ENCODE data around the gene SETD5.

Gene SETD5

GRCh38 chr3:9525078-9525477 is 127.7 kb downstream of the SETD5 start:
- ChIA-PET POLR2A (ENCODE audit: low non-redundant PET) (no interaction called here), CTCF (no interaction called here)
- TF ChIP-seq, protein P1, sequence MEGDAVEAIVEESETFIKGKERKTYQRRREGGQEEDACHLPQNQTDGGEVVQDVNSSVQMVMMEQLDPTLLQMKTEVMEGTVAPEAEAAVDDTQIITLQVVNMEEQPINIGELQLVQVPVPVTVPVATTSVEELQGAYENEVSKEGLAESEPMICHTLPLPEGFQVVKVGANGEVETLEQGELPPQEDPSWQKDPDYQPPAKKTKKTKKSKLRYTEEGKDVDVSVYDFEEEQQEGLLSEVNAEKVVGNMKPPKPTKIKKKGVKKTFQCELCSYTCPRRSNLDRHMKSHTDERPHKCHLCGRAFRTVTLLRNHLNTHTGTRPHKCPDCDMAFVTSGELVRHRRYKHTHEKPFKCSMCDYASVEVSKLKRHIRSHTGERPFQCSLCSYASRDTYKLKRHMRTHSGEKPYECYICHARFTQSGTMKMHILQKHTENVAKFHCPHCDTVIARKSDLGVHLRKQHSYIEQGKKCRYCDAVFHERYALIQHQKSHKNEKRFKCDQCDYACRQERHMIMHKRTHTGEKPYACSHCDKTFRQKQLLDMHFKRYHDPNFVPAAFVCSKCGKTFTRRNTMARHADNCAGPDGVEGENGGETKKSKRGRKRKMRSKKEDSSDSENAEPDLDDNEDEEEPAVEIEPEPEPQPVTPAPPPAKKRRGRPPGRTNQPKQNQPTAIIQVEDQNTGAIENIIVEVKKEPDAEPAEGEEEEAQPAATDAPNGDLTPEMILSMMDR (conservative IDR thresholded peaks at IDR 0.05; ENCODE audit: low read depth): no peak
- DNase-seq (ENCODE audit: low spot score): no peak
- no peak overlapping the region for H3K27ac ChIP-seq
